GM19193 (cell line): ENCODE data around the gene PPM1F.

Source experiments
- POLR2A ChIP-seq: IDR thresholded peaks from 4 replicates; pipeline ENCODE4 v1.6.1; 2011; ENCODE audit not compliant: insufficient read depth, insufficient read length; ENCODE audit errors: extremely low read depth

PPM1F gene

GRCh38 chr22:21916309-21916918 lies 36.2 kb downstream of the PPM1F start:
- no peak for TF ChIP-seq POLR2A

GRCh38 chr22:21915624-21916308 lies 36.9 kb downstream of the PPM1F start:
- no peak for TF ChIP-seq POLR2A

- TF ChIP-seq POLR2A = no peak
These were observed 42.8 kb downstream of the PPM1F start for GRCh38 chr22:21909871-21910270.

- TF ChIP-seq POLR2A = no peak
These were observed 44.8 kb downstream of the PPM1F start for GRCh38 chr22:21907638-21908522.

GRCh38 chr22:21904250-21904789 lies 48.3 kb downstream of the PPM1F start:
- no peak for TF ChIP-seq POLR2A

- no peak for TF ChIP-seq POLR2A
These were observed 49.4 kb downstream of the PPM1F start for GRCh38 chr22:21903283-21903682.

- TF ChIP-seq POLR2A = no peak
These were observed 50.2 kb downstream of the PPM1F start for GRCh38 chr22:21902296-21903087.

GRCh38 chr22:21898354-21898896 lies 54.2 kb downstream of the PPM1F start:
- TF ChIP-seq POLR2A = no peak

- TF ChIP-seq POLR2A = no peak
These were observed 55.6 kb downstream of the PPM1F start for GRCh38 chr22:21896951-21897513.

- no peak for TF ChIP-seq POLR2A
These were observed 57.8 kb downstream of the PPM1F start for GRCh38 chr22:21894799-21895198.

- no peak for TF ChIP-seq POLR2A
These were observed 63.2 kb downstream of the PPM1F start for GRCh38 chr22:21889251-21889990.

- TF ChIP-seq POLR2A = no peak
These were observed 64.8 kb downstream of the PPM1F start for GRCh38 chr22:21887841-21888240.

GRCh38 chr22:21881841-21882753 lies 70.6 kb downstream of the PPM1F start:
- no peak for TF ChIP-seq POLR2A
